ENCODE results near the gene IFT27.
A peak's percentile ranks its signal among the peaks of the same experiment; 100 is the strongest.
"Not testable (repeated sequence)": the region's sequence is repeated elsewhere in the genome, so short reads cannot be mapped to it uniquely, and the experiment has no call there.

IFT27 gene

GRCh38 chr22:36764641-36765040 is 11.3 kb downstream of the IFT27 start:
- no peak for DNase-seq

- no peak for DNase-seq
These were observed 11.9 kb downstream of the IFT27 start for GRCh38 chr22:36764060-36764459.

- no peak for DNase-seq
These were observed 12.3 kb downstream of the IFT27 start for GRCh38 chr22:36763576-36763975.

- no peak for DNase-seq
These were observed 13.1 kb downstream of the IFT27 start for GRCh38 chr22:36762687-36763260.

GRCh38 chr22:36761553-36762240 is 14.2 kb downstream of the IFT27 start:
- DNase-seq, result no peak

- no peak for DNase-seq
These were observed 15.1 kb downstream of the IFT27 start for GRCh38 chr22:36760786-36761185.

- DNase-seq, result no peak
These were observed 16.3 kb downstream of the IFT27 start for GRCh38 chr22:36759481-36760159.

- DNase-seq, result no peak
These were observed 17.1 kb downstream of the IFT27 start for GRCh38 chr22:36758792-36759271.

- DNase-seq, result peak; percentile 80
These were observed 18.2 kb downstream of the IFT27 start for GRCh38 chr22:36757668-36758211.

GRCh38 chr22:36756746-36757655 is 18.9 kb downstream of the IFT27 start:
- no peak for DNase-seq

- no peak for DNase-seq
These were observed 19.9 kb downstream of the IFT27 start for GRCh38 chr22:36756031-36756430.

- DNase-seq, result no peak
These were observed 20.6 kb downstream of the IFT27 start for GRCh38 chr22:36755316-36755715.

- not testable (repeated sequence) for DNase-seq
These were observed 21.0 kb downstream of the IFT27 start for GRCh38 chr22:36754881-36755280.

- no peak for DNase-seq
These were observed 22.0 kb downstream of the IFT27 start for GRCh38 chr22:36753916-36754315.

- no peak for DNase-seq
These were observed 22.7 kb downstream of the IFT27 start for GRCh38 chr22:36753120-36753802.

- DNase-seq, result no peak
These were observed 29.4 kb downstream of the IFT27 start for GRCh38 chr22:36746375-36746970.

- no peak for DNase-seq
These were observed 30.5 kb downstream of the IFT27 start for GRCh38 chr22:36745301-36745995.

GRCh38 chr22:36744791-36745190 is 31.1 kb downstream of the IFT27 start:
- no peak for DNase-seq

- DNase-seq, result no peak
These were observed 31.5 kb downstream of the IFT27 start for GRCh38 chr22:36744413-36744765.

GRCh38 chr22:36743591-36744412 is 32.1 kb downstream of the IFT27 start:
- no peak for DNase-seq

All from hematopoietic multipotent progenitor cell treated with erythropoietin and hydrocortisone succinate and interleukin-3 and kit ligand, for 8 days (in vitro differentiated cells).